HG02763 (cell line): ENCODE results near the gene PCYOX1L.
A peak's percentile ranks its signal among the peaks of the same experiment; 100 is the strongest.

ENCODE experiments used
- ATAC-seq: cut with Tn5 transposase; IDR thresholded peaks from one replicate; pipeline ENCODE4 v1.9.1; 2021; ENCODE audit warnings: mild to moderate bottlenecking, moderate library complexity; ENCODE audit not compliant: unreplicated experiment

The PCYOX1L gene

DNA sequence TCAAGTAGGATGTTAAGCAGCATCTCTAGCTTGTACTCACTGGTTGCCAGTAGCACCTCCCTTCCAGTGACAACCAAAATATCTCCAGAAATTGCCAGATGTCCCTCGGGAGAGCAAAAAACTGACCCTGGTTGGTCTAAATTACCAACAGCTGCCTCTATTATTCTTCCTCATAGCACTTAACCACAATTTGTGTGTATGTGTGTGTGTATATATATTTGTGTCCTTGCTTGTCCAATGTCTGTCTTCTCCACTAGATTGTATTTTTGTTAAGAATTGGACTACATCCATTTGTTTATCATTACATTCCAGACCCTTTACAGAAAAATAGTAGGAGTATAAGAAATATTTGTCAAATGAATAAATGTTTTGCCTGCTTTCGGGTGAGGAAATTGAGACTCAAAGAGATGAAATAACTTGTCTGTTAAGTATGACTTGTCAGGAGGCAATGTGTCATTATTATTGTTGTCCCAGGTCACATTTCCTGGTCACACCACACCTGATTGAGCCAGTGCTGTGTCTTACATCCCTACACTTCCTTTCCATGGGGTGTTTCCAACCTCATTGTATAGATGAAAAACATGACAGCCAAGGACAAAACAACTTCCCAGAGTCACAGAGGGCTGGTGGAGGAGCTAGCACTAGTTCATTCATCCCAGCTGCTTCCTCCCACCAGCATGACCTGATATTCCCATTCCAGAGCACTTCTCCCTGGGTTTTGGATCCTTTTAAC lies 24.0 kb upstream of the PCYOX1L start:
- ATAC-seq = no peak

DNA sequence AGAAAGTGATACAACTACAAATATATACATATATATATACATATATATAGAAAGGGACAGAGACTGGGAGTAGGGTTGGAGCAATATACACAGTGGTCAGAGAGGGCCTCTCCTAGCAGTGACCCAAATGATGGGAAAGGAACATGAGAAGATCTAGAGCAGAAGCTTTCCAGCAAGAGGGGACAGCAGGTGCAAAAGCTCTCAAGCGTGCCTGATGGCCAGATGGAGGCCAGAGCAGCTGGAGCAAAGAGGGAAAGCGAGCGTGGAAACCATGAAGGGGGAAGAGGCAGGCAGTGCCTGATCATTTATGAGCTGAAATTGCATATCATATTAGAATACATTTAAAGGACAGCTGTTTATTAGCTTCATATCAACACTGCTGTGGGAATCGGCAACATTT lies 20.1 kb upstream of the PCYOX1L start:
- no peak for ATAC-seq

DNA sequence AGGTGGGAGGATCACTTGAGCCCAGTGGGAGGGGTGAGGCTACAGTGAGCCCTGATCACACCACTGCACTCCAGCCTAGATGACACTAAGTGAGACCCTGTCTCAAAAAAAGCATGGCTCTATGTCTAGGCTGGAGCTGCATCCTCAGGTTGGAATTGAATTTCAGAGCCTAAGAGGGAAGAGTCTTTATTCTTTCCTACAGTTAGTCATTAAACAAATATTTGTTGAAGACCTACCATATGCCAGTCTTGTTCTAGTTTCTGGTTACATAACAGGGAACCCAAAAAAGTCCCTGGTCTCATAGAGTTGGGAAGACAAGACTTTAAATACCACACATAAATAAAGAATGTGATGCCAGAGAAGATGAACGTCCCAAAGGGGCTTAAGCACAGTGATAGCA lies 19.5 kb upstream of the PCYOX1L start:
- no peak for ATAC-seq

DNA sequence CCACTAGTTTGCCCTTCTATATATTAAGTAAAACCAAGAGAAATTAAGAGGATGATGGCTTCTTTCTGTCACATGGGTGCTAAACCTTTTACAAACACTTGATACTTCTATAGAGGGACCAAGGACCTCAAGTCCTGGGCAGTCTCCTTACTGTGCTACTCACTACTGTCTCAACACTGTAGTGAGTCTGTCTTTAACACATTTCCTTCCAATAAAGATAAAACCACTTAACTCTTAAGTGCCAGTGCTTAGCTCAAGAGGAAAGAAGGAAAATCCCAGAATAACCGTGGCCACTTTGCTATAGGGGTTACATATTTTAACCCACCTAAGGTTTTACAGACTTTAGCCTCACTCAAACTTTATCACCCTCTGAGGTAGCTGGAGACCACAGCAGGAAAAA lies 16.9 kb upstream of the PCYOX1L start:
- ATAC-seq = no peak

DNA sequence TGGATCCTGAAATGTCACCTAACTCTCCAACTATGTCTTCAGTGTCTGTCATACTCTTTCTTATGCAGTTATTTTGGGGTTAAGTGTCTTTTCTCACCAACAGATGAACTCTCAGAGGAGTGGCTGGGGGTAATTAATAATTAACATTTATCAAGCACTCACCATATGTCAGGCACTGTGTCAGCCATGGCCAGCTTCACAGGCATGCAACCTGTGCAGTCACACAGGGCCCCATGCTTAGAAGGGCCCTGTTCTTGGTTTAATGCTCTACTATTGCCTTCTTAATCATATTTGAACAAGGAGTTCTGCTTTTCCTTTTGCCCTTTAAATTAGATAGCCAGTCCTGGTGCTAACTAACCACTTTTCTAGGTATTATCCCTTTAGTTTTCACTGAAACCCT lies 16.0 kb upstream of the PCYOX1L start:
- ATAC-seq = no peak

DNA sequence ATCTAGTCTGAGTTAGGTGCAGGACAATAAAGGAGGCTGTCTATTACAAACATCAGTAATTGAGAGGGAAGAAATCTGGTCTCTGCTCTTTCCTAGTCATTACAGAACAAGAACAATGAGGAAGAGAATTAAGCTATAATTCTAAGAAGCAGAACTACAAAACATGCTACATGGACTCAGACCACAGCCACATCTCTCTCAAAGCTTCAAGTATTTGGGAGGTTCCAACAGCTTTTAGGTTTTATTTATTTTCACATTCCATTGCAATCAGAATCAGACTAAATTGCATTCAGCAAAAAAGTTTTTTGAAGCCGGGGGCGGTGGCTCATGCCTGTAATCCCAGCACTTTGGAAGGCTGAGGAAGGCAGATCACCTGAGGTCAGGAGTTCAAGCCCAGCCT lies 13.7 kb upstream of the PCYOX1L start:
- ATAC-seq = no peak

DNA sequence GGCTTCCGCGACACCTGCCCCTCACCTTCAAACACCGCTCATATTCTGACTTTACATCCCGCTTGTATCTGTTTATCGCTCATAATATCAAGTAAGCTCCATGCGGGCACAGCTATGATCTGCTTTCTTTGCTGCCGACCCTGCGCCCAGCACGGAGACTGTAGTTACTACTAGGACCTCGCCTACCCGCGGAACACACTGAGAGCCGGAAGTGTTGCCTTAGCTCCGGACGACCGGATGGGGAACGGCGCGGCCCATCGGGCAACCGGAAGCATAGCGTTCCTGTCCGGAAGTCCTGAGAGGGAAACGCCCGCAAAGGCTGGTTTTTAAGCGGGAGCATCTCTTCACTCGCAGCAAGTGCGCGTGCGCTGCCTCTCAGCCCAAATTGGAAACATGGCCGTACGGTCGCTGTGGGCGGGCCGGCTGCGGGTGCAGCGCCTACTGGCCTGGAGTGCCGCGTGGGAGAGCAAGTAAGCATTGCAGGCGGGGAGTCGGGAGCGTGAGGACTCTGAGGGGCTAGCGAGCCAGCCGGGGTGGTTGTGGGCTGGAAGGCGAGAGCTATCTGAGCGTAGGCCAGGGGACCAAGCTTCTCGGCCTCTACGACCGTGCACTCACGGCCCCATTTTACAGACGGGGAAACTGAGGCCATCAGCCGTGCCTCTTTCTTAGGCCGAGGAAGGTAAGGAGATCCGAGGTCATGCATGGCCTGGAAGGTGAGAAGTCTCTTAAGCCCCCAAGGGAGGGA lies 12.5 kb upstream of the PCYOX1L start, which contains the start of gene GRPEL2:
Gene GRPEL2 (plus strand): TSS at position 353 of the 745 bp plus-strand sequence. CDS start 41 bp downstream, at position 394.
- ATAC-seq = peak; percentile 95

DNA sequence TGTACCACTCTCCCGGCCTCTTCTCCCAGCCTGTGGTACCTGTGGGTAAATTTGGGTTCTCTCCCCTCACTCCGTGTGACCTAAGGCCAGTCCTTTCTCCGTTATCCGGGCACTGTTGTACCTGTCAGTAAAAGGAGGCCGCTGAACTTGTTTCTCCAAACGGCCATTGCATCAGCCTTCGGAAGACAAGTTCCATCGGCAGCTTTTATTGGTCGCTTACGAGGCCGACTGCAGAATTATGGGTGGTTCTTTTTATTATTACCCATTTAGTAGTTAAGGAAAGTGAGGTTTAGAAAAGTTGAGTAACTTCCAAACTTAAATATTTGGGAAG lies 12.0 kb upstream of the PCYOX1L start:
- ATAC-seq = peak; percentile 10

DNA sequence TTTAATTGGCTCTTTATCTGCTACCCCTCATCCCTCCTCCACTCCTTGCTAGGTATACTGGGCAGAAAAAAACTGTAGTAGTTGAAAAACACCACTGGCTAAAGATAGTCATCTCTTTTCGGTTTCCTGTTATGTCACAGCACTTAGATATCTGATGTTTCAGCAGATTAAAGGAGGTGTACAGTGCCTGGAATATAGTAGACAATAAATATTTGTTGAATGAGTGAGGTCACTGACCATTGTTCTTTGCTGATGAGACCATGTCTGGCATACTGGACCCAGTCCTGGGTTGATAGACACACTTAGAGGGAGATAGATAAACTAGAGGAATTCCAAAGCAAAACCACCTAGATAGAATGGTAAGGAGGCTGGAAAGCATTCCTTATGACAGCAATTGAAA lies 9.3 kb upstream of the PCYOX1L start:
- no peak for ATAC-seq

DNA sequence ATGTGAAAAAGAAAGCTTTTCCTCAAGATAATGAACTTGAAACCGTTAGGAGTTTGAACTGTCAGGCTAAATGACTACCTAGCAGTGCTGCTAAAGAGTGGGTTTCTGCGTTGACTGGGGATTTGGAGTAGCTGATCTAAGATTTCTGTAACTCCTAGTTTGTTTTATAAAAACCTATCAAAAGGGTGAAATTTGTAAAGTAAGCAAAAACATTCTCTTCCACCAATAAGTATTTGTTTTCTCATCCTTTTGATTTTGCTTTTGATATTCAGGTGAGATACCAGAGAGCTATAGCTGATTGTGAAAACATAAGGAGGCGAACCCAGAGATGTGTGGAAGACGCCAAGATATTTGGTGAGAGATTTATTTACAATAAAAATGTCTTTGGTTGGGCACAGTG lies 8.5 kb upstream of the PCYOX1L start:
- ATAC-seq = no peak

DNA sequence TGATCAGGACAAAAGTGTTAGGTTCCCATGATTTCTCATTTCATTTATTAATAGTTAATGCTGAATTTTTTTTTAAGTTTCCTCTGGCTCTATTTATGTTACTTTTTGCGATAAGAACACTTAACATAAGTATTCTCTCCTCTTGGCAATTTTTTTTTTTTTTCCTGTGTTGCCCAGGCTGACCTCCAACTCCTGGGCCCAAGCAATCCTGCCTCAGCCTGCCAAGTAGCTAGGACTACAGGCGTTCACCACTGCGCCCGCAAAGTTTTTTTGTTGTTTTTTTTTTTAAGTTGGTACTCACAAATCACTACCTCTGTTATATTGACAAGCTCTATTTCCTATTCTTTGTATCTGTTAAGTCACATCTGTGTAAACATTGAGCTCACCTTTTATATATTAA lies 5.7 kb upstream of the PCYOX1L start:
- ATAC-seq = no peak

DNA sequence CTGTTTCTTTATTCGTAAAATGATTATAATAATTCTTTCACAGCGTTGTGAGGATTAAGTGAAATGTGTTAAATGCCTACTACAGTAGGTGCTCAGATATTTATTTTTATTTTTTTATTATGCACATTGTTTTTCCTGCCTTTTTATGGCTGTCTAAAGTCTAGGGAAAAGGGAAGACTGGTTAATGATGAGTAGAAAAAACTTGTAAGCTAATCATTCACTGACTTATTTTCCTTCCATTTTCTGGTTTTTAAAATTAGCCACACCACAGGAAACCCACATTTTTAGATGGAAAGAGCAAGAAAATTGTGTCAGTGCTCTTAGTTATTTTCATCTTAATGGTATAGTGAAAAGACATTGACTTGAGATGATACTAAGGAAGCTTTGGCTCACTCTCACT lies 3.9 kb upstream of the PCYOX1L start:
- no peak for ATAC-seq

DNA sequence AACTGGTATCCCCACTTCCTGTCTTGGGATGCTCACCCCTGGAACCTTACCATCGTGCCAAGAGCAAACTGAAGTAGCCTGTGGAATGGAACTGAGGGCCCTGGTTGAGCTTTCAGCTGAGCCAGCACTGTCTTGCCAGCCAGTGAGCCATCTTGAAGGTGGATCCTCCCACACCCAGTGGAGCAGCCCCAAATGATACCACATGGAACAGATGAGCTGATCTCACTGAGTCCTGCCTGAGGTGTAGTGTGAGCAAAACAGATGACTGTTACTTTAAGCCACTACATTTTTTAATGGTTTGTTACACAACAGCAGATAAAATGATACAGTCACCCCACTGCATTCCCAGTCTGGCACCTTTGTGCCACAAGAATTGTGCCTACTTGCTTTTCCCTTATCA lies 2.2 kb upstream of the PCYOX1L start:
- no peak for ATAC-seq

DNA sequence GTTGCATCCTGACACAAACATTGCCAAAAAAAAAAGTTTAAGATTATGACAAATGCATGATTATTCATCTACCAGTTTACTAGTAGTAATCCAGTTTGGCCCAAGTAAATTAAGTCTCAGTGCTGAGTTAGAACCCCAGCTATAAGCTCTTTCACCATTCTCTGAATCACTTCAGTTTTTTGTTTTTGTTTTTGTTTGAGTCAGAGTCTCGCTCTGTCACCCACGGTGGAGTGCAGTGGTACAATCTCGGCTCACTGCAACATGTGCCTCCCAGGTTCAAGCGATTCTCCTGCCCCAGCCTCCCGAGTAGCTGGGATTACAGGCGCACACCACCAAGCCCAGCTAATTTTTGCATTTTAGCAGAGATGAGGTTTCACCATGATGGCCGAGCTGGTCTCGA lies 1.5 kb upstream of the PCYOX1L start:
- ATAC-seq = no peak

DNA sequence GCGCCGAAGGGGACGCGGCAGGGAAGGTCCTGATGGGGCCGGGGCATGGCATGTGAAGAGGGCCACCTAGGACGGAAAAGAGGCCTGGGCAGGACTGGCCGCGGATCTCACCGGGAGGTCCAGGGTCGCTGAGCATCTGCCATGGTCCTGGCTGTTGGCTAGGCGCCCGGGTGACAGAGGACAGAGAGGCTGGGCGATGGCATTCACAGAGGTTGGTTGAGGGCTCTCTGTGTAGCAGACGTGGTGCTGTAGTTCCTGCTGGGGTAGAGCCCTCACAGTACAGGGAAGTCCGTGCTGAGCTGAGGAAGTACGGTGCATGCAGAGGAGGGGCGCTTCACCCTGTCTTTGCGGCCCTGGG lies 427 bp downstream of the PCYOX1L start:
- ATAC-seq = peak; percentile 4

DNA sequence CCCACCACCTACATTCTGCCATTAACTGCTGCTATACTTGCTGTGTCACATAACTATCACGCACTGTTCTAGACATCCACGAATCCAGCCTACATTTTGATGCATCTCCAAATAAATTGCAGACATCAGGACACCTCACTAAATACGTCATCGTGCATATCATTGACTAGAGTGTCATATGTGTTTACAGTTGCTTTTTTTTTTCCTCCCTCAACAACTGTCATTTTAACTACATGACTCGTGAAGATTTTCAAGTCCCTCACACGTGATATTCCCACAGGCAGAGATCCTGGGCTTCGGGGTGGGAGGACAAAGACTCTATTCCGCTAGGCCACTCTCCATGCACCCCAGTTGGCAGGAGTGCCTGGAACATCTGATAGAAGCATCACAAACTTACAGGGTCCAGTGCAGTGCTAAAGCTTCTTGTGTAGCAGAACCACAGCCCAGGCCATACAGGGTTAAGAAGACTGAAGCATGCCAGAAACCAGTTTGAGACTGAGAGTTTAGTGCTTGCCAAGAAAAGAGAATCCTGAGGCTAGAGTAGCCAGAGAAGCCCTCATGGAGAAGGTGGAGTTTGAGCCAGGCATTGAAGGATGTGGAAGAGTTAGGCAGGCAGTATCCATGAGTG lies 1.1 kb downstream of the PCYOX1L start:
- ATAC-seq = no peak

DNA sequence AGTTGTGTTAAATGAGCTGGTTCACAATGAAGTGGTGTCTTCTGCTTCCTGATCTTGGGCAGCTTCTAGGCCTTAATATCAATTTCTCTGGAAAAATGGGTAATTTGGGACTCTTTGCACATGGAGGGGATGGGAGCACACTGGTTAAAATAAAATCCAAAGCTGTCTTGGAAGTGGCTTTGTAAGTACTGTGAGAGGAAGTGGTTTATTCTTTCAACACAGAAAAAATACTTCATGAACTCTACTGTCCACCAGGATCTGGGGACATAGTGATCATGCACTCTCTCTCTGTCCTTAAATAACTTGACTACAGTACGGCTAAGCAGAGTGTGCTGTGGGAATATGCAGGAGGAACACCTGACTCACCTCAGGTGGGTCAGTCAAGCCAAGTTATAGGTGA lies 2.4 kb downstream of the PCYOX1L start:
- ATAC-seq = no peak

DNA sequence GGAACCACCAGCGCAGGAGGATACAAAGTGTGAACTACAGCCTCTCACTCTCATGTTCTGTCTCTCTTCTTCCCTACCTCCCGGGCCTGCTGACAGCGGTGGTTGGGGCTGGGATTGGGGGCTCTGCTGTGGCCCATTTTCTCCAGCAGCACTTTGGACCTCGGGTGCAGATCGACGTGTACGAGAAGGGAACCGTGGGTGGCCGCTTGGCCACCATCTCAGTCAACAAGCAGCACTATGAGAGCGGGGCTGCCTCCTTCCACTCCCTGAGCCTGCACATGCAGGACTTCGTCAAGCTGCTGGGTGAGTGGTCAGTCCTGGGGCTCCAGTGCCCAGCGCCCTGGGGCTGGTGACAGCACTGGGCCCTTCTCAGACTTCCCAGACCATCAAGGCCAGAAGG lies 4.7 kb downstream of the PCYOX1L start:
- ATAC-seq = no peak

DNA sequence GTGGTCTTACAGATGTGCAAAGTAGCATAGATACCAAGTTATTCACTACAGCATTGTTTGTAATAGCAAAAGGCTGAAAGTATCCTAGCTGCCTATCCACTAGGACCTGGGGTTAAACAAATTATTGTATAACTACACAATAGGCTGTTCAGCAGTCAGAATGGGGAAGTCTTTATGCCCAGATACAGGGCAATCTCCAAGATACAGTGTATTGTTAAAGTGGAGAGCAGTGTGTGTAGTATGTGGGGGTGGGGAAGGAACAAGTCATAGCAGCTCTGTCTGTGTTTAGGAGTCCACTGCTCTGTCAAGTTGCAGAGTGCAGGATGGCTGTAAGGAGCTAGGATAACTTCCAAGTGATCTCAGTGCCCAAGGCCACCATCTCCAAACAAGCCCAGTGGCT lies 5.5 kb downstream of the PCYOX1L start:
- ATAC-seq = no peak

DNA sequence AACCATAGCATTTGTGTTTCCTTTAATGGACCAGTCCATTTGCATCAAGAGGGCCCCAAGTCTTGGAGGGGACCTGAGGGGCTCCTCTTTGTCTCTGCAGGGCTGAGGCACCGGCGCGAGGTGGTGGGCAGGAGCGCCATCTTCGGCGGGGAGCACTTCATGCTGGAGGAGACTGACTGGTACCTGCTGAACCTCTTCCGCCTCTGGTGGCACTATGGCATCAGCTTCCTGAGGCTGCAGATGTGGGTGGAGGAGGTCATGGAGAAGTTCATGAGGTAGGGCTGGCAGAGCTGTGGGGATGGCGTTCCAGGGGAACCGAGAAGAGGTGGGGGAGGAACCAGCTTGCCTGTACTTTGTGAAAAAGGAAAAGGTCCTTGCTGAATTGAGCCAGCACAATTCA lies 6.1 kb downstream of the PCYOX1L start:
- no peak for ATAC-seq

DNA sequence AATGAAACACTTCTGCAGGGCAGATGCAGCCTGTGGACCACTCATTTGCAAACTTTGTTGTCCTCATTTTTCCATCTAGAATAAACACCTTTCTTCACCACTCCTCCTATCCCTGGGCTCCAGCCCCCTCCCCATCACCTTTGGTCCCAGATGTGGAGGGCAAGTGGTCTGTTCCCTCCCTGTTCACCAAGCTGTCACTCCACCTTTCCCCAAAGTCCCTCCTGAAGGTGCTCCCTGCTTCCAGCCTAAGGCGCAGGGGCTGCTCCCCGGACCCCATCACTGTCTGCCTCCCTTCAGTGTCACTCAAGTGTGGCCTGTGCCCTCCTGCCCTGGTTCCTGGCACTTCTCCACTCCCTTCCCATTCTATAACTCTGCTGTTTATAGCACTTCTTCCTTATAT lies 6.9 kb downstream of the PCYOX1L start:
- no peak for ATAC-seq

DNA sequence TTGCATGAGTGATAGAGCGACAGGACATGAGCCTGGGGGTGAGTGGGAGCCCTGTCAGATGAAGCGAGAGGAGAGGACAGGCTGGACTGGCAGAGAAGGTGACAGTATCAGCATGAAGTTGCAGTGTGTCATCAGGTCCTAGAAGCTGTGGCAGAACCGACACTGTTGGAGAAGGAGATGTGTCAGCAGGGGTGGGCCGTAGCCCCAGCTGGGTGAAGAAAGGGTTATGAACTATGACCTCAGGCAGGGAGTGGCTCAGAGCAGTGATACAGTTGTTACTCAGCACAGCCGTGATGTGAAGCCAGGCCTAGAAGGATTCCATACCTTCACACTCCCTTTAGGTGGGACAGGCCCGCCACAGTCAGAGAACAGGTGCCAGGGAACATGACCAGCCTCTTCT lies 7.6 kb downstream of the PCYOX1L start:
- ATAC-seq = no peak
